GM12892 (cell line): Measurements from ENCODE around the gene LARP4B.

Experiments used
- POLR2A ChIP-seq: IDR thresholded peaks from 2 replicates; pipeline ENCODE4 v1.6.1; 2011; ENCODE audit warnings: low read depth, low read length, control low read depth
- POLR2AphosphoS5 ChIP-seq: IDR thresholded peaks from 2 replicates; pipeline ENCODE4 v1.6.1; 2011; ENCODE audit warnings: low read depth, low read length, control low read depth

GRCh38 chr10:785089-785860 lies 146.2 kb downstream of the LARP4B start:
- TF ChIP-seq POLR2A (no peak), POLR2AphosphoS5 (no peak)
